SU-DHL-6 (cell line): ENCODE measurements around the gene CD244.

Experiments
- H2AFZ ChIP-seq: fragments of 200-600 bp; sonication (generic); 2 replicates; pipeline ENCODE4 v1.6.1; 2014; ENCODE audit warnings: low read depth, mild to moderate bottlenecking, moderate library complexity, mixed read lengths, antibody characterized with exemption, low read length; ENCODE audit not compliant: severe bottlenecking
- H3F3A ChIP-seq: fragments of 200-600 bp; shearing (Covaris generic); 2 replicates; pipeline ENCODE4 v1.6.0; 2016; ENCODE audit warnings: antibody characterized with exemption, mild to moderate bottlenecking; ENCODE audit not compliant: insufficient read depth
- H3K27ac ChIP-seq: fragments of 200-600 bp; sonication (generic); 2 replicates; pipeline ENCODE4 v1.5.1; 2016; ENCODE audit warnings: low read depth, mild to moderate bottlenecking, low read length, moderate library complexity, mixed read lengths
- H3K27me3 ChIP-seq: fragments of 200-600 bp; sonication (generic), shearing (Covaris generic); 2 replicates; pipeline ENCODE4 v1.6.0; 2014; ENCODE audit warnings: mild to moderate bottlenecking, low read length
- H3K36me3 ChIP-seq: fragments of 200-600 bp; sonication (generic); 2 replicates; pipeline ENCODE4 v1.6.1; 2014; ENCODE audit warnings: mild to moderate bottlenecking, low read length, mixed read lengths
- H3K4me2 ChIP-seq: fragments of 300-600, 200-600 bp; shearing (Covaris generic), sonication (generic); 2 replicates; pipeline ENCODE4 v1.6.0; 2014; ENCODE audit warnings: low read length, low read depth, mild to moderate bottlenecking; ENCODE audit not compliant: poor library complexity, severe bottlenecking
- H3K4me3 ChIP-seq: fragments of 200-600 bp; sonication (generic); 2 replicates; pipeline ENCODE4 v1.5.1; 2014; ENCODE audit warnings: antibody characterized with exemption, low read length, mild to moderate bottlenecking, mixed read lengths; ENCODE audit not compliant: insufficient read depth, poor library complexity, severe bottlenecking
- H3K79me2 ChIP-seq: fragments of 200-600 bp; sonication (generic); 2 replicates; pipeline ENCODE4 v1.6.1; 2014; ENCODE audit warnings: mild to moderate bottlenecking, low read length, moderate library complexity; ENCODE audit not compliant: insufficient read depth
- H3K9ac ChIP-seq: fragments of 200-600 bp; sonication (generic); 2 replicates; pipeline ENCODE4 v1.7.0; 2014; ENCODE audit warnings: mild to moderate bottlenecking, low read length
- H3K9me2 ChIP-seq: fragments of 200-600 bp; sonication (generic); replicated peaks from 2 replicates; pipeline ENCODE4 v1.6.1; 2014; ENCODE audit warnings: low read length; ENCODE audit not compliant: insufficient read depth
- H3K9me3 ChIP-seq: fragments of 200-600 bp; sonication (generic); 2 replicates; pipeline ENCODE4 v1.6.1; 2014; ENCODE audit warnings: low read length, mixed read lengths; ENCODE audit not compliant: insufficient read depth
- H4K20me1 ChIP-seq: fragments of 200-600 bp; sonication (generic); 2 replicates; pipeline ENCODE4 v1.6.1; 2014; ENCODE audit warnings: low read depth, mild to moderate bottlenecking, antibody characterized with exemption, low read length, moderate library complexity, mixed read lengths
- CTCF ChIP-seq: fragments of 200-600 bp; sonication (generic); IDR thresholded peaks from one replicate; pipeline ENCODE4 v1.5.1; 2017; ENCODE audit warnings: antibody characterized with exemption, mild to moderate bottlenecking, low read length, moderate library complexity; ENCODE audit not compliant: insufficient read depth, poor library complexity, severe bottlenecking
- EZH2phosphoT487 ChIP-seq: fragments of 200-600 bp; sonication (generic), shearing (Covaris generic); conservative IDR thresholded peaks from 2 replicates; pipeline ENCODE4 v1.6.1; 2018; ENCODE audit warnings: mild to moderate bottlenecking, antibody characterized with exemption, low read length, moderate library complexity, mixed read lengths

CD244 gene

GRCh38 chr1:160829766-160830165, 32.9 kb downstream of the CD244 start:
- no peak overlapping the region for H3K4me2 ChIP-seq
- no peaks in the 10 kb centered on the region for H3F3A ChIP-seq
- H4K20me1 ChIP-seq, result no peaks in the 10 kb centered on the region
- H3K36me3 ChIP-seq, result no peaks in the 10 kb centered on the region
- no peak overlapping the region for H2AFZ ChIP-seq
- H3K79me2 ChIP-seq, result no peaks in the 10 kb centered on the region
- no peak overlapping the region for H3K4me3 ChIP-seq
- no peaks in the 10 kb centered on the region for H3K9me3 ChIP-seq
- H3K9me2 ChIP-seq, result no peaks in the 10 kb centered on the region
- TF ChIP-seq CTCF (no peak), EZH2phosphoT487 (no peak)
- H3K27ac ChIP-seq, result no peak overlapping the region
- no peaks in the 10 kb centered on the region for H3K27me3 ChIP-seq
- H3K9ac ChIP-seq, result no peak overlapping the region

GRCh38 chr1:160827418-160827817, 35.3 kb downstream of the CD244 start:
- H2AFZ ChIP-seq, result no peak overlapping the region
- no peak overlapping the region for H3K27ac ChIP-seq
- TF ChIP-seq EZH2phosphoT487 (no peak), CTCF (no peak)
- no peak overlapping the region for H3K4me2 ChIP-seq
- H3K9me2 ChIP-seq, result no peaks in the 10 kb centered on the region
- H3K9me3 ChIP-seq, result no peaks in the 10 kb centered on the region
- no peak overlapping the region for H3K9ac ChIP-seq
- no peaks in the 10 kb centered on the region for H4K20me1 ChIP-seq
- no peaks in the 10 kb centered on the region for H3F3A ChIP-seq
- no peaks in the 10 kb centered on the region for H3K27me3 ChIP-seq
- H3K4me3 ChIP-seq, result no peak overlapping the region
- no peaks in the 10 kb centered on the region for H3K36me3 ChIP-seq
- H3K79me2 ChIP-seq, result no peaks in the 10 kb centered on the region

GRCh38 chr1:160826546-160826945, 36.1 kb downstream of the CD244 start:
- Histone ChIP-seq H4K20me1 (no peaks in the 10 kb centered on the region), H3K9me3 (no peaks in the 10 kb centered on the region), H3K4me2 (no peak overlapping the region), H3K9ac (no peak overlapping the region), H3K4me3 (no peak overlapping the region), H3K27ac (no peak overlapping the region), H2AFZ (no peak overlapping the region), H3F3A (no peaks in the 10 kb centered on the region), H3K9me2 (no peaks in the 10 kb centered on the region), H3K36me3 (no peaks in the 10 kb centered on the region), H3K27me3 (no peaks in the 10 kb centered on the region), H3K79me2 (no peaks in the 10 kb centered on the region)
- no peak for TF ChIP-seq EZH2phosphoT487
- TF ChIP-seq CTCF, result no peak

DNA sequence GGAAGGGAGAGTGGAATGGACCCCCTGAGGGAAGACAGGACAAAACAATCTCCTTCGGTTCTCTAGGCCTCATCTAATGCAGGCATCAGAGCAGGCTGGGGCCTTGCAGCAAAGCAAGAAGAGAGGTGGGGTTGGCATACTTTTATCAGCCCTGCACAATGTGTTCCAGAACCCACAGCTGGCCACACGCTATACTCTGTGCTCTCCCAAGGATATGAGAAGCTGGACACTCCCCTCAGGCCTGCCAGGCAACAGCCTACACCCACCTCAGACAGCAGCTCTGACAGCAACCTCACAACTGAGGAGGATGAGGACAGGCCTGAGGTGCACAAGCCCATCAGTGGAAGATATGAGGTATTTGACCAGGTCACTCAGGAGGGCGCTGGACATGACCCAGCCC, 39.4 kb downstream of the CD244 start:
- Histone ChIP-seq H3F3A (no peaks in the 10 kb centered on the region), H3K9me3 (no peaks in the 10 kb centered on the region), H3K9me2 (no peaks in the 10 kb centered on the region), H3K4me3 (no peak overlapping the region), H2AFZ (no peak overlapping the region), H3K27me3 (no peaks in the 10 kb centered on the region), H3K4me2 (no peak overlapping the region), H3K27ac (no peak overlapping the region), H3K9ac (no peak overlapping the region), H4K20me1 (no peaks in the 10 kb centered on the region), H3K79me2 (no peaks in the 10 kb centered on the region), H3K36me3 (no peaks in the 10 kb centered on the region)
- TF ChIP-seq CTCF (no peak), EZH2phosphoT487 (no peak)
